PFSK-1 (cell line): ENCODE data around the gene USP22.

ENCODE experiments used
- FOXP2 ChIP-seq: optimal IDR thresholded peaks from 2 replicates; pipeline ENCODE3; 2011; ENCODE audit warnings: borderline replicate concordance, control low read depth, inconsistent platforms; ENCODE audit not compliant: insufficient read depth; ENCODE audit errors: extremely low read length, extremely low read depth
- POLR2AphosphoS5 ChIP-seq: IDR thresholded peaks from 2 replicates; pipeline ENCODE4 v1.6.1; 2012; ENCODE audit warnings: low read depth, mild to moderate bottlenecking, control low read depth, low read length, moderate library complexity
- SIN3A ChIP-seq: IDR thresholded peaks from 2 replicates; pipeline ENCODE4 v1.6.1; 2012; ENCODE audit warnings: mild to moderate bottlenecking, low read length, moderate library complexity, borderline replicate concordance; ENCODE audit not compliant: insufficient read depth
- TAF1 ChIP-seq: IDR thresholded peaks from 2 replicates; pipeline ENCODE4 v1.6.1; 2012; ENCODE audit warnings: low read length, control low read depth, borderline replicate concordance; ENCODE audit not compliant: insufficient read depth
- TF ChIP-seq, protein P1 (sequence below), 2 experiments: IDR thresholded peaks; 2 replicates each; pipeline versions ENCODE4 v1.6.1 to v1.8.0; 2011 to 2012; ENCODE audit warnings: low read depth in 2 of 2, low read length in 2 of 2, control low read depth in 1 of 2, inconsistent platforms in 1 of 2, mild to moderate bottlenecking in 1 of 2, moderate library complexity in 1 of 2; ENCODE audit not compliant: insufficient read depth in 1 of 2

Gene USP22

DNA sequence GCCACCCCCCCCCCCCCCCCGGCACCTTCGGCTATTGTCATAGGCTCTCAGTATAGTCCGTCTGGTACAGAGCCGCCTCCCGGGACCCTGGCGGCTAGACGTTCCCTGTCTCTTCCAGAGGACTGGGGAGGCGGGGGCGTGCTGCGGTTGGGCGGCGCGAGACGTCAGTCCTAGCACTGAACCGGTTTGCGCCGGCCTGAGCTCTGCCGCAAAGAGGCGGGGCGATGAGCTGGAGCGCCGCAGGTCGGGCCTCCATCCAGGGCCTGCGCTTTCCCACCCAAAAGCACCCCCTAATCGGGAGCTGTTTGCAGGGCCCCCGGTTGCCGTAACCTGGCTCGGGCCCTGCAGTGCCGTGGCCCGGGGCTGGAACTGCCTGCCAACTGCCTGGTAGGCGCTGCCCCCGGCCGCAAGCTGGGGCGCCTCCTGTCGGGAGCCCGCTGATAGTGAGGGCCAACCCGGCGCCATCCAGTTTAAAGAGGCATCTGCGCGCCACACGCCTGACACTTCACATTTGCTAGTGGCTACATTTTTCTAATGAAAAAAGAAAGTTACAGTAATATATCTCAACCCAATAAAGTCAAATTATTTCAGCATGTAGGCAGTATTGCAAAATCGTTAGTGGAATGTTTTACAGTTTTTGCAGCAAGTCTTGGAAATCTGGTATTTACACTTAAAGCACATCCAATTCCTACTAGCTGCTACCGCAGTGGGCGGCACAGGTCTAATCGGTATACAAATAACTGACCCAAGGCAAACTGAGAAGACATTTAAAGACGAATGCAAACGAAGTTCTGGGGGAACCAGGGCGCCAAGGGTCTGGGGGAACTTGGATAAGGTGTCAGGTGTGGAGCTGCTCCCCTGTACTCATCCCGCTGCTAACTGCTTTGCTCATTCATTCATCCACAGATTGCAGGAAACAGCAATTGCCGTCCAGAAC, 753 bp upstream of the USP22 start:
- peak; percentile 53; the same call in 1 of the 2 replicates for TF ChIP-seq TAF1
- peak; percentile 51 for TF ChIP-seq POLR2AphosphoS5
- TF ChIP-seq FOXP2 = peak; percentile 68
- TF ChIP-seq SIN3A = no peak

DNA sequence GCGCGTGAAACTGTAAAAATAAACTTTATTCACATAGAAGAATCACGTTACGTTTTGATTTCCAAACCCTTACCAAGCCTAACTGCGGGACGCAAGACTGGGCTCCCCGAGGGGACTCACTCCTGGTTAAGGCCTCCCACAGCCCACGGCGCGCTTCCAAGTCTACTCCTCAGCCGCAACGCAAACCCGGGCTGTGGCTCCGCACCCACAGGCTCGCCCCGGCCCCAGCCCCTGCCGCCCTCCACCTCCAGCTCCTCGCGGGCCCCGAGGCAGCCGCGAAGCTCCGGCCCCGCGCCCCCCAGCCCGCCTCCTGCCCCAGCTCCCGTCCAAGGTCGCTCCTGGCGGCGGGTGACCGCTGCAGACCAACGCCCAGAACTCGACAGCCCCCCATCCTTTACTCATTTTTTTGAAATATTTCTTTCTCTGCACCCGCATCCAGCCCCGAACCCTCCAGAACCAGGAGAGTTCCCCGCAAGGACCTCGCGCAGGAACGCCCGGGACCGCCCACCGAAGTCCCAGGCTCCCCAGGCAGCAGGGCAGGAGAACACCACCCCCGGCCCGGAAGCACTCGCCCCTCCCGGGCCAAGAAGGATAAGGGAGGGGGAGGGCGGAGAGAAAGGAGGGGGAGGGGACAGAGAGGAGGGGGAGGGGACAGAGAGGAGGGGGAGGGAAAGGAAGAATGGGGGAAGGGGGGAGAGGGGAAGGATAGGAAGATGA, 912 bp downstream of the USP22 start:
- TF ChIP-seq, protein P1, sequence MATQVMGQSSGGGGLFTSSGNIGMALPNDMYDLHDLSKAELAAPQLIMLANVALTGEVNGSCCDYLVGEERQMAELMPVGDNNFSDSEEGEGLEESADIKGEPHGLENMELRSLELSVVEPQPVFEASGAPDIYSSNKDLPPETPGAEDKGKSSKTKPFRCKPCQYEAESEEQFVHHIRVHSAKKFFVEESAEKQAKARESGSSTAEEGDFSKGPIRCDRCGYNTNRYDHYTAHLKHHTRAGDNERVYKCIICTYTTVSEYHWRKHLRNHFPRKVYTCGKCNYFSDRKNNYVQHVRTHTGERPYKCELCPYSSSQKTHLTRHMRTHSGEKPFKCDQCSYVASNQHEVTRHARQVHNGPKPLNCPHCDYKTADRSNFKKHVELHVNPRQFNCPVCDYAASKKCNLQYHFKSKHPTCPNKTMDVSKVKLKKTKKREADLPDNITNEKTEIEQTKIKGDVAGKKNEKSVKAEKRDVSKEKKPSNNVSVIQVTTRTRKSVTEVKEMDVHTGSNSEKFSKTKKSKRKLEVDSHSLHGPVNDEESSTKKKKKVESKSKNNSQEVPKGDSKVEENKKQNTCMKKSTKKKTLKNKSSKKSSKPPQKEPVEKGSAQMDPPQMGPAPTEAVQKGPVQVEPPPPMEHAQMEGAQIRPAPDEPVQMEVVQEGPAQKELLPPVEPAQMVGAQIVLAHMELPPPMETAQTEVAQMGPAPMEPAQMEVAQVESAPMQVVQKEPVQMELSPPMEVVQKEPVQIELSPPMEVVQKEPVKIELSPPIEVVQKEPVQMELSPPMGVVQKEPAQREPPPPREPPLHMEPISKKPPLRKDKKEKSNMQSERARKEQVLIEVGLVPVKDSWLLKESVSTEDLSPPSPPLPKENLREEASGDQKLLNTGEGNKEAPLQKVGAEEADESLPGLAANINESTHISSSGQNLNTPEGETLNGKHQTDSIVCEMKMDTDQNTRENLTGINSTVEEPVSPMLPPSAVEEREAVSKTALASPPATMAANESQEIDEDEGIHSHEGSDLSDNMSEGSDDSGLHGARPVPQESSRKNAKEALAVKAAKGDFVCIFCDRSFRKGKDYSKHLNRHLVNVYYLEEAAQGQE (IDR thresholded peaks at IDR 0.05; ENCODE audit: insufficient read depth in 1 of 2, low read depth in 2 of 2, low read length in 2 of 2) = no peak
- TF ChIP-seq POLR2AphosphoS5 (peak; percentile 57), TAF1 (no peak), SIN3A (peak; percentile 68; the same call in 1 of the 2 replicates), FOXP2 (peak; percentile 52)

DNA sequence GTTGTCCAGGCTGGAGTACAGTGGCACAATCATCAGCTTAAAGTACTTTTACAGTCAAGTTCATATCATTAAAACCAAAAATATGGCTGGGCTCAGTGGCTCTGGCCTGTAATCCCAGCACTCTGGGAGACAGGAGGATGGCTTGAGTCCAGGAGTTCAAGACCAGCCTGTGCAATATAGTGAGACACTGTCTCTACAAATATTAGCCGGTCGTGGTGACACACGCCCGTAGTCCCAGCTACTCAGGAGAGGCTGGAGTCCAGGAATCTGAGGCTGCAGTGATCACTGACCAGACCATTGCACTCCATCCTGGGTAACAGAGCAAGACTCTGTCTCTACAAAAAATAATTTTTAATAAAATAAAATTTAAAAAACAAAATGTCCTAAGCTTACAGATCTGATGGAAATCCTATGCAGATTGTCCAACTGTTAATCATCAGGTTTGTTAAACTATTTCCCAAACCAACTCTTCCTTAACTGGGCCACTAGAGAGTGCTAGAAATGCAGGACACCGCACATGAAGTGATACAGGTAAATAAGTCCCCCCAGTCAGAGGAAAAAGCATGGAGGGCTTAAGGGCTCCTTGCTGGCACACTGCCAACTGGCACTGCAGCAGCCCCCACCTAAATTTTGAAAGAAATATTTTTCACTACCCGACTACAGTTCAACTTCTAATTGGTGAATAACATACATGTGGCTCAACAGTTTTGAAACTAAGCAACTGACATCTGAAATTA, 2.8 kb downstream of the USP22 start:
- TF ChIP-seq FOXP2 (no peak), TAF1 (no peak), POLR2AphosphoS5 (no peak), SIN3A (no peak)
- TF ChIP-seq, protein P1 (IDR thresholded peaks at IDR 0.05; ENCODE audit: insufficient read depth in 1 of 2, low read depth in 2 of 2, low read length in 2 of 2) = no peak

DNA sequence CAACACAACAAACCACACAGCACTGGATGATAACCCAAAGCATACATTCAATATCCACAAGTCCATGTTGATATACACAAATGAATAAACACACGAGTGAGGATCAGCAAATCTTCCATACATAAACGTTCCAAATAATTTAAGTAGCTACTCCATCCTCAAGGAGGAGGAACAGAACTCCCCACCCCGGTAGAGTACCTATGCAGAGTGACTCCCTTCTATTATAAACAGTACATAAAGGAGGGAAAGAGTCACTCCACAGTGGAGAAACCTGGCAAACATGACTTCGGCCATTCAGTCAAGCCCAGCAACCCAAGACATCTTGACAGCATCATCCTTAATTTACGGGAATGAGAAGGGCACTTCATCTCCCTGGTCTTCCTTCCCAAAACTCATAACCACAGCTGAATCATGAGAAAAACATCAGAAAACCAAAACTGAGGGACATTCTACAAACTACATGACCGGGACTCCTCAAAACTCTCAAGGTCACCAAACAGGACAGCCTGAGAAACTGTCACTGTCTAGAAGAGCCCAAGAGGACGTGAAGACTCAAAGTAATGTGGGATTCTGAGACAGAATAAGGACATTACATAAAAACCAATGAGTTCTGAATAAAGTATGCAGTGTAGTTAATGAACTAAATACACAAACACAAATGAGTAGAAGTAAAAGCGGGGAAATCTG, 5.6 kb downstream of the USP22 start:
- TF ChIP-seq FOXP2 (no peak), SIN3A (no peak), POLR2AphosphoS5 (no peak), TAF1 (no peak)
- TF ChIP-seq, protein P1 (IDR thresholded peaks at IDR 0.05; ENCODE audit: insufficient read depth in 1 of 2, low read depth in 2 of 2, low read length in 2 of 2) = no peak
